Measurements from ENCODE around the gene FRMPD3.

FRMPD3 gene

GRCh38 chrX:107480272-107480671 lies 30.8 kb downstream of the FRMPD3 start:
- DNase-seq (ENCODE audit: low read depth, low spot score) = no peak

GRCh38 chrX:107482046-107482445 lies 32.6 kb downstream of the FRMPD3 start:
- DNase-seq (ENCODE audit: low read depth, low spot score) = no peak

GRCh38 chrX:107484002-107484726 lies 34.7 kb downstream of the FRMPD3 start:
- no peak for DNase-seq (ENCODE audit: low read depth, low spot score)

- no peak for DNase-seq (ENCODE audit: low read depth, low spot score)
Observed at GRCh38 chrX:107485013-107485412, 35.6 kb downstream of the FRMPD3 start.

- no peak for DNase-seq (ENCODE audit: low read depth, low spot score)
Observed at GRCh38 chrX:107493141-107493540, 43.7 kb downstream of the FRMPD3 start.

GRCh38 chrX:107496786-107497185 lies 47.3 kb downstream of the FRMPD3 start:
- no peak for DNase-seq (ENCODE audit: low read depth, low spot score)

Data from activated naive CD8-positive, alpha-beta T cell treated with anti-CD3 and anti-CD28 coated beads, Interleukin-2, amount 50 U/mL, for 16 hours (primary cell).